ENCODE results near the gene CYP3A4. TPM values are rescaled to one million over a fixed set of nuclear protein-coding genes. Genes with fewer than 3 reads are reported as not detected.
"Not testable (repeated sequence)": the region's sequence is repeated elsewhere in the genome, so short reads cannot be mapped to it uniquely, and the experiment has no call there.

CYP3A4 gene
- polyA plus RNA-seq, 1 experiment: not detected

DNA sequence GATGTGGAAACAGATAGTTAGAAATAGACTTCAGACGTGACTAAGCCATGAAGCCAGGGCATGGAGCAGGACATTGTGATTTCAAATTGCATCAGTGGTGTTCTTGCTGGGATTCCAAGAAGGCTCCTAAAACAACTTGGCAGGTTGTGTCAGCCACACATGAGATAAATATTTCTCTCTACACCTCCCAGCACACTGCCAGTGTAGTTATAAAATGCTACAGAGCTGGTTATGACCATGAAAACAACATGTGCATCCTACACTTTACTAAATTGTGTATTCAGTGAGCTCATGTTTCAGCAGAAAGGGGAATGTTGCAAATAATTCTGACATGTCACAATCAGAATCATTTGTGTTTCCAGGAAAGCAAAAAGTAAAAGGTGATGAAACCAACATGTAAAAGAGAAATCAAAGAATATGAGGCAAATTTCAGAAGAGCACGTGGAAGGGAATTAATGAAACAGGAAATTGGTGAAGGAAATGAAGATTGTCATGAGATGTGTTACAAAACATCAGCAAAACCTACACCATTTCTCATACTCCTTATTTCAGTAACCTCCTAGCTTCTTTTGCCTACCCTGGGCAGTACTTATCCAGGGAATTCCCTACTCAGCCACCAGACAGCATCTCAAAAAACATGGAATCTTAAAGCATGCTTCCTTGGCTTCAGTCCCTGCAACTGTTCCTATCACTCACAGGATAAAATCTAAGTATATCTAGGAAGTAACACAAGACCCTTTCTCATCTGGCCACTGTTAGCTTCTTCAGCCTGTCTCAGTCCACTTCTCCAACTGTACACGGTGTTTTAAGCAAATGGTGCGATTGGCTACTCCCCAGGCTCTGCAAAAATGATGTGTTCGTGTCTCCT, 43.2 kb downstream of the CYP3A4 start:
- no peaks in the 10 kb centered on the region for H3K27me3 ChIP-seq (ENCODE audit: control insufficient read depth, insufficient read depth, low read length)
- no peak for DNase-seq (ENCODE audit: low read depth, low spot score)
- TF ChIP-seq CTCF (IDR thresholded peaks at IDR 0.05; ENCODE audit: low read depth, low read length): no peak
- ChIA-PET POLR2A (no interaction called here), CTCF (no interaction called here)
- no peak overlapping the region for H3K27ac ChIP-seq (ENCODE audit: low read depth, low read length)
- H3K9me3 ChIP-seq (ENCODE audit: control insufficient read depth, insufficient read depth, low read length): no peaks in the 10 kb centered on the region
- no peak overlapping the region for H3K4me3 ChIP-seq (ENCODE audit: low read depth, low read length)

DNA sequence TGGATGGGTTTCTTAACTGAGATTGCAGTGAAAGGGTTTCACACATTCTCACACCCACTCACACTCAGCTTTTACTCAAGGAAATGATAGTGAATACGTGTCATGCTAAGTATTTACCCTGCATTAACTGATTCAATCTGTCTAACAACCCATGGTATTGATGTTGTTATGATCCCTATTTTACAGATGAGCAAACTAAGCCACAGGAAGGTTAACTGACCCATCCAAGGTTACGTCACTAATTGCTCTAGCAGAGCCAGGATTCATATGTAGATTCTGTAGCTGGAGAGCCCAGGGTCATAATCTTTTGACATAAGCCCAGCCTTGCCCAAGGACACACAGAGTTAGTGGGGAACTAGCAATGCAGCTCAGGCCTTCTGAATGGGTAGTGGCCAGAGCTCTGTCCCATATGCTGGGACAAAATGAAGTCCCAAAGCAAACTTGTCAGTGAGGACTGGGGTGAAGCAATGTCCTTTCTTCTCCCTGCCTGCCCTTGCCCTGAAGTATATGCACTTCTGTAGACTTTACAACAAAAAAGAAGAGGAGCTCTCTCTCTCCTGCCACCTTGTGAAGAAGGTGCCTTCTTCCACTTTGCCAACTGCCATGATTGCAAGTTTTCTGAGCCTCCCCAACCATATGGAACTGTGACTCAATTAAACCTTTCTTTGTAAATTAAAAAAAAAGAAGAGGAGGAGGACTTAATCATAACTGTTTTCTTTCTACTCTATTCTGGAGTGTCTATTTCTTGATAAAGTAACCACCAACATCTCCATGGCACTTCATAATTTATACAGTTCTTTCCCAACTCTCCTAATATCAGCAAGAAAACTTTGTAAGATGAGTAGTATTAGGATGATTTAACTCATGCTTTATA, 44.0 kb downstream of the CYP3A4 start:
- no peaks in the 10 kb centered on the region for H3K27me3 ChIP-seq (ENCODE audit: control insufficient read depth, insufficient read depth, low read length)
- ChIA-PET CTCF (no interaction called here), POLR2A (no interaction called here)
- no peak overlapping the region for H3K27ac ChIP-seq (ENCODE audit: low read depth, low read length)
- no peak for TF ChIP-seq CTCF (IDR thresholded peaks at IDR 0.05; ENCODE audit: low read depth, low read length)
- no peak overlapping the region for H3K4me3 ChIP-seq (ENCODE audit: low read depth, low read length)
- H3K9me3 ChIP-seq (ENCODE audit: control insufficient read depth, insufficient read depth, low read length): no peaks in the 10 kb centered on the region
- no peak for DNase-seq (ENCODE audit: low read depth, low spot score)

GRCh38 chr7:99737726-99738125, 46.3 kb downstream of the CYP3A4 start:
- POLR2A ChIA-PET: no interaction called here
- DNase-seq (ENCODE audit: low read depth, low spot score): no peak
- CTCF ChIA-PET: no interaction called here

DNA sequence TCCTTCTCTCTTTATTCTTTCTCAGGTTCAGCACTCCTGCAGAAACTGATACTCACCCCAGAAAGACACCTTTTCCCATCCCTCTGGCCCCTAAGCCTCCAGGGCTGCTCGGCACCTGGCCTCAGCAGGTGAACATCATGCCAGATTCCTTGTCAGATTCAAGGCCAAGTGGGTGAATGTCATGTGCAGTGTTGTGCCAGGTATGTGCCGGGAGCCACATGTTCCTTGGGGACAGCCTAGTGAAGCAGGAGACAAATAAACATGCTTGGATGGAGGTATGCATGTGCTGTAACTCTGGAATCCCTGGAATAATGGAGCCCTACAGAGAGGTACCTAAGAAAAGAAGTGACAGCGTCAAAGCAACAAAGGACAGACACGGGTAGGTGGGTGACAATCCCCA, 47.3 kb downstream of the CYP3A4 start:
- H3K27ac ChIP-seq (ENCODE audit: low read depth, low read length); H3K9me3 ChIP-seq (ENCODE audit: control insufficient read depth, insufficient read depth, low read length); H3K4me3 ChIP-seq (ENCODE audit: low read depth, low read length); POLR2A ChIA-PET; CTCF ChIA-PET; DNase-seq (ENCODE audit: low read depth, low spot score); H3K27me3 ChIP-seq (ENCODE audit: control insufficient read depth, insufficient read depth, low read length): not testable (repeated sequence)

More at GRCh38 chr7:99737726-99738125, 46.3 kb downstream of the CYP3A4 start:
- Histone ChIP-seq H3K27me3 (ENCODE audit: control insufficient read depth, insufficient read depth, low read length) (no peaks in the 10 kb centered on the region), H3K9me3 (ENCODE audit: control insufficient read depth, insufficient read depth, low read length) (no peaks in the 10 kb centered on the region), H3K4me3 (ENCODE audit: low read depth, low read length) (no peak overlapping the region), H3K27ac (ENCODE audit: low read depth, low read length) (no peak overlapping the region)
- TF ChIP-seq CTCF (IDR thresholded peaks at IDR 0.05; ENCODE audit: low read depth, low read length): no peak

- H3K9me3 ChIP-seq (ENCODE audit: control insufficient read depth, insufficient read depth, low read length): no peaks in the 10 kb centered on the region
- H3K27me3 ChIP-seq (ENCODE audit: control insufficient read depth, insufficient read depth, low read length): peaks cover 3% of the 10 kb centered on the region
- H3K27ac ChIP-seq (ENCODE audit: low read depth, low read length): no peak within 1 kb of the TSS
- TF ChIP-seq CTCF (IDR thresholded peaks at IDR 0.05; ENCODE audit: low read depth, low read length): no peak
- CTCF ChIA-PET: no interaction called here
- no peak for DNase-seq (ENCODE audit: low read depth, low spot score)
- POLR2A ChIA-PET: no interaction called here
- H3K4me3 ChIP-seq (ENCODE audit: low read depth, low read length): no peak within 1 kb of the TSS
These were observed 49.0 kb downstream of the CYP3A4 start, which contains the start of gene CYP3A7 for GRCh38 chr7:99734987-99735386. Gene CYP3A7 (minus strand): TSS chr7:99735196. CDS start chr7:99735093, 103 bp downstream.
